Activated naive CD4-positive, alpha-beta T cell treated with anti-CD3 and anti-CD28 coated beads, Interleukin-2, amount 50 U/mL, for 16 hours (primary cell): ENCODE data around the gene NUP214.
"Not testable (repeated sequence)": the region's sequence is repeated elsewhere in the genome, so short reads cannot be mapped to it uniquely, and the experiment has no call there.

Experiments used
- DNase-seq: peaks from one replicate; pipeline ENCODE4 v3.0.0-alpha.2; 2020

Gene NUP214

GRCh38 chr9:131263701-131264100, 138.3 kb downstream of the NUP214 start:
- DNase-seq, result no peak

GRCh38 chr9:131264231-131264630, 138.8 kb downstream of the NUP214 start:
- peak; percentile 58 for DNase-seq

DNA sequence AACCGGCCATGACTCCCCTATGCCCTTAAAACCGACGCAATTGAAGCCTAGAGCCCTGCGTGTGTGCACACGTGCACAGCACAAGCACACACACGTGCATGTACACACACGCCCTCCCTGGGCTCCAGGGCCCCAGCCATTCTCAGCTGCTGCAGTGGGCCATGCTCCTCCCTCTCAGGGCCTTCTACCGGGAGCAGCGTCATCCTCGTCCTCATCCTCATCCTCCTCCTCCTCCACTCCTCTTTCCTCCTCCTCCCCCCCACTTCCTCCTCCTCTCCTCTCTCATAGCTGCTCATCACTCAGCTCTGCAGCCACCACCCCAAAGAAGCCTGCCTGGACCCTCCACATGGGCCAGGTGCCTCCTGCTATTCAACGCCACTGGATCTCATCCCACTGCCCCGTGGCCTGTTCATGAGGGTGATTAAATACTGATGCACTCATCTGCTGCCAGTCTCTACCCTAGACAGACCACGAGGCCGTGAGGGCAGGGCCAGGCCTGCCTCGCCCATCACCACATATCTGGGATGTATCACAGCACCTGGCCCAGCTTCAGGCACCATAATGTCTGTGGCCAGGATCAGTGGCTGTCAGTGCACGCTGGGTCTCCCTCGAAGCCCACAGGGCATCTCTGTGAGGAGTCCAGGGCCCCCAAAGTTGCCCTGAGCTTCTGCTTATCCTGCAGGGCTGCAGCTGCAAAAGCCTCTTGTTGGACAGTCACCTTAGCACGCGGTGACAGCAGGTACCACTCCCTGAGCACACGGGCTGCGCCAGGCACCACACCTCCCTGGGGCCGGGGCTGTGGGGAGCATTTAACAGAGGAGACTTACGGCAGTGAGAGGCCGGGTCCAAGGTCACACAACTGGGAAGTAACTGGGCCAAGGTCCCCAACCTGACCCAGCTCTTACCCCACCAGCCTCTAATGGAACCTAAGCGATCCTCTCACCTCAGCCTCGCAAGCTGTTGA, 141.2 kb downstream of the NUP214 start:
- peak; percentile 56 for DNase-seq

- DNase-seq, result peak; percentile 49
Measured at GRCh38 chr9:131270171-131271015, 145.0 kb downstream of the NUP214 start.

DNA sequence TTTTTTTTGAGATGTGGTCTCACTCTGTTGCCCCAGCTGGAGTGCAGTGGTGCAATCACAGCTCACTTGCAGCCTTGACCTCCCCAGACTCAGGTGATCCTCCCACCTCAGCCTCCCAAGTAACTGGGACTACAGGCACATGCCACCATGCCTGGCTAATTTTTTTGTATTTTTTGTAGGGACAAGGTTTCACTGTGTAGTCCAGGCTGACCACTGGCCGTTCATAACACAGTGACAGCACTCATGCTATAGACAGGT, 145.6 kb downstream of the NUP214 start:
- DNase-seq, result not testable (repeated sequence)

DNA sequence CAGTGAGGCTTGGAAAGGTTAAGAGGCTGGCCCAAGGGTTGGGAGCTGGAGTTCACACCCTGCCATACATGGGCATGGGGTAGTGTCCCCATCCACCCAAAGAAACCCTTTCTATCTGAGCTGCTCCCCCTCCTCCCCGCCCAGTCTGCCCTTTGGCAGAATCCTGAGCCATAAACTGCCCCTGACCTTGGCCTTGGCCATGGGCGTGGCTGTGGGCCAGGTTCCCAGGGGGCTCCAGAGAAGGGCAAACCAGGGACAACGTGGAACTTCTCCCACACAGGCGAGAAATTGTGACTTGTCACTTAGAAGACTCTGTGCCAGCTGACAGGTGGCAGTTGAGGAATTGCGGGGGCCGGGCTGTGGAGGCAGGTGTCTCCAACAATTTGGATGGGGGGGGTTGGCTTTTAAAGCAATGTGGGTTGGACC, 146.1 kb downstream of the NUP214 start:
- DNase-seq, result peak; percentile 41

DNA sequence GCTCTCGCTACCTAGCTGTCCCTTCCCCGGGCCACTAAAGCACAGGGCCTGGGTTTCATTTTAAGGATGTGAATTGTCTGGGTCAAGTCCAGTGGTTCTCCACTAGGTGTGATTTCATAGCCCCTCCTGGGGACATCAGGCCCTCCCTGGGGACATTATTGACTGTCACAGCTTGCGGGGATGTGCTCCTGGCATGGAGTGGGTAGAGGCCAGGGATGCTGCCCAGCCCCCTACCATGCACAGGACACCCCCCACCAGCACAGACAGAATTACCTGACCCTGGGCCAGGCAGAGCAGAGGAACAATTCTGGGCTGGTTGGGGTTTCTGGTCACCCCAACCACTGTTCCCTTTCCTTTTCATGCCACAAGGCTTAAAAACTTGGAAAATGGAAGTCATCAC, 146.8 kb downstream of the NUP214 start:
- no peak for DNase-seq

DNA sequence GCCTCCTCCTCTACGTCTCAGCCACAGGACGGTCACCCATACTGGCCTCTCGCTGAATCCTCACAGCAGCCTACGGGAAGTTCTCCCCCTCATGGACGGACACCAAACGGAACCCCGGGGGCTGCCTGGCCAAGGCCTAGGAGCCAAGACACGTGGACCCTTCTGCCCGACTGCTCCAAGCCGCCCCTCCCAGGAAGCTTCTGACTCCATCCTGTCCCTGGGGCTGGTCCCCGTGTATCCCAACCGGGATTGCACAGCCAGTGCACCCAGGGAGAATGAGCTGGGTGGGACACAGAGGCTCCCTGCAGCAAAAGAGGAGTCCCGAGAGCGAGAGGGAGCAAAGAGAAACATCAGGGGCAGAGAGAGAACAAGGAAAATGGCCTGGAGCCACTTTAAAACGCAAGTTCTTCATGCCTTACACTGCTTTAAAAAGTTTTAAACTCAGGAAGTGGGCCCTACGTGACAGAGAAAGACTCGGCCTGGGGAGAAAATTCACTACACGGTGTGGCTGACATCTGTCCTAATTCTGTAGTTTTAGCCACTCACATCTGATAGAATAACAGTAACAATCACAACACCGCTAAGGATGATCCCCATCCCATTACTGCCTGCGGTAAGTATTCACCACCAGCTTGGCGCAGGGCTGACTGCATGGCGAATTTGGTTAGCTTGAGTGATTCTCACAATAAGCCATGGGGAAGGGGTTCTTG, 147.9 kb downstream of the NUP214 start:
- DNase-seq, result no peak

DNA sequence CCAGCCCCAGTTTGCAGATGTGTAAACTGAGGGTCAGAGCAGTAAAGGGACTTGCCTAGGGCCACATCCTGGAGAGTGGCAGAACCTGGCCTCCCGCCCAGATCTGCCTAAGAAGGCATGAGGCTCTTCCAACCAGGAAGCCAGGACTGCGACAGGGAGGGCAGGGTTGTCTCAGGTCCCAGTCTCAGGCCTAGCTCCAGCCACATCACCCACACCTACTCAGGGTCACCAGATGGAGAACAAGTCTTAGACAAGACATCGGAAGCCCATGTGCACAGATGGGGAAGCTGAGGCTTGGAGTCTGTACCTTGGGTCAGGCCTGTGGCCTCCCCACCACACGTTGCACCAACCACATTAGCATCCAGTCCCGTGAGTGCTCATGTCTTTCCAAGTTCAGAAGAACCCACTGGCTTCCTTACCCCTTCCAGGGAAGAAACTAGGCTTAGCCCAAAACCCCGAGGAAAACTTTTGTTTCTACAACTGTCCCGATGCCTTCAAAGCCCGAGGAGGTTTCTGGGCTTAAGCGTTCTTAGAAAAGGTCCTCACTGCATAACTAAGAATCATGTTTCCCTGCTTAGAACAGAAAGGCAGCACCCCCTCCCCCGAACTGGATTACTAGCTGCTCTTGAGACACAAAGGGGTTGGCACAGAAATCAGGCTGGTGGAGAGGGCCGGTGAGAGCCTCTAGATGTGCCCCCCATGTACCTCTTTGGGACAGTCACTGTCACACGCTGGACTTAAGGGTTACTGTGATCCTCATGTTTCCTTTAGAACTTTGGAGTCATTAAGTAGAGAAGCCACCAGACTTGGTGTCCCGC, 148.7 kb downstream of the NUP214 start:
- DNase-seq, result no peak

DNA sequence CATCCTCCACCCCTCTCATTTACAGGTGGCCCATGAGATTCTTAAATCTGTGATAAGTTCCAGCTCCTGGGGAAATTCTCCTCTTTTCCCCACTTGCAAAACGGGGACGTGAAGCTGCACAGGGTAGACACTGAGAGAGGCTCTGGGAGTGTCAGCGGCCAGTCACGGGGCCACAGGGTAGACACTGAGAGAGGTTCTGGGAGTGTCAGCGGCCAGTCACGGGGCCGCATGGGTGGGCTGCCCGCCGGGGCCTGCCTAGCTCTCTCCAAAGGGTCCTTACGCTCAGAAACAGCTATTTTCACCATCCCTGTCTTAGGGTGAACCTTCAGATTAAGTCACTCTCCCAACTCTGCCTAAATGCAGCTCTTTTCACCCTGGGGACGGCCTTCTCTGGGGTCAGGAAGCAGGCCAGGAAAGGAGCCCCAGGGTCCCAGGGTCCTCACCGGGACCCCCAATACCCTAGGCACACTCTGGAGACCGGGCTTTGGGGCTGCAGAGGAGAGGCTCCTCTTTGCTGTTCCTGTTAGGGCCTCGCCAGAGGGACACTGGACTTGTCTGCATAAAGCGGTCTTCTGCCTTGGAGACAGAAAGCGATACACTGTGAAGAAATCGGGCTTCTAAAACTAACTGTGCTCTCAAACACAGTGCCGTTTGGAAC, 149.4 kb downstream of the NUP214 start:
- DNase-seq, result no peak

- no peak for DNase-seq
Measured at GRCh38 chr9:131275332-131276093, 150.1 kb downstream of the NUP214 start.

DNA sequence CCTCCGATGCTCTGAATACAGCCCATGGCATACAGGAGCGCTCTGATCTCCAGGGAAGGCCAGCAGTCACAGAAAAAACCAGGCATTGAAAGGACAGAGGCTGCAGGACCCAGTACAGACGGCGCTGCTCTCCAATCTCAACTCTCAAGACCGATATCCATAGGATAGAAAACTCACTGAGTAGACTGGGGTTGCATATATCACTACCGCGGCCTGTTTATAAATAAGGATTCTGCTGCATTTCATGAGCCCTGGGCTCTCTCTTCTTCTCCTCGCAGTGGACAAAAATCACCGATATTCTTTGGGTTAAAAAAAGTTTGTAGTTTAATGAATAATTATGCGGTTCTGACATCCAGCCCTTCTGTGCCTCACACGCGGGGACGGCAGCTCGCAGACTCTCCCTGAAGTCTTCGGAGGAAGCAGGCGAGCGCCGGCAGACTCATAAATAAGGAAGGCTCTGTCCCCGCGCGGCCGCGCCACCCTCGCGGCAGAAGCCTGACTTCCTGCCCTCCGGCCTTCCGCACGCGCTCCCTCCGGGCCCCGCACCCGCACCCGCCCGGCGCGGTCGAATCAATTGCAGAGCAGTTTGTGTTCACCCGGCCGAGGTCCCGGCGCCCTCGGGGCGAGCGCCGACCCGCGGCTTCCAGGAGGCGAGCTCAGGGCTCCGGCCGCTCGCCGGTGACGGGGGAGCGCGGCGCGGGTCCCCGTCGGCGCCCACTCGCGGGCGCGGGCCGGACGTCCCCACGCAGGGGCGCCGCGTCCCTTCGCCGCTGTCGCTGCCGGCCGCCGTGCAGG, 150.9 kb downstream of the NUP214 start, which contains the start of gene FAM78A:
Gene FAM78A, minus strand, starts transcription at position 417 of the 795 bp plus-strand sequence. Its CDS starts 331 bp downstream, at position 86.
- DNase-seq, result peak; percentile 57

DNA sequence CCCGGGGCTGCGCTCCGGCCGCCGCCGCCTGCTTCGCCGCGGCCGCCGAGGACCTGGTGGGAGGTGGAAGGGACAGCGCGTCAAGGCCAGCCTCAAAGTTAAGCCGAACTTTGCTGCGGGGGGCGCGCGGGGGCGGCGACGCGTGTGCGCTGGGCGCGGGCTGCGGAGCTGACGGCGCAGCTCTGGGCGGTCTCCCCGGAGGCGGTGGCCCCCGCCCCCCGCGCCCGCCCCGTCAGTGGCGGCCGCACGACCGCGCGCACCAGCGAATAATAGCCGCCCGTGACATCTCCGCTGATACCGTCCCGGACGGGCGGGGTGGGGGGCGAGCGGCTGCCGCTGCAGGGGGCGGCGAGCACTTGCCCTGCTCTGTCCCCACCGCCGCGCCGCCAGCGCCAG, 151.5 kb downstream of the NUP214 start:
- peak; percentile 51 for DNase-seq

DNA sequence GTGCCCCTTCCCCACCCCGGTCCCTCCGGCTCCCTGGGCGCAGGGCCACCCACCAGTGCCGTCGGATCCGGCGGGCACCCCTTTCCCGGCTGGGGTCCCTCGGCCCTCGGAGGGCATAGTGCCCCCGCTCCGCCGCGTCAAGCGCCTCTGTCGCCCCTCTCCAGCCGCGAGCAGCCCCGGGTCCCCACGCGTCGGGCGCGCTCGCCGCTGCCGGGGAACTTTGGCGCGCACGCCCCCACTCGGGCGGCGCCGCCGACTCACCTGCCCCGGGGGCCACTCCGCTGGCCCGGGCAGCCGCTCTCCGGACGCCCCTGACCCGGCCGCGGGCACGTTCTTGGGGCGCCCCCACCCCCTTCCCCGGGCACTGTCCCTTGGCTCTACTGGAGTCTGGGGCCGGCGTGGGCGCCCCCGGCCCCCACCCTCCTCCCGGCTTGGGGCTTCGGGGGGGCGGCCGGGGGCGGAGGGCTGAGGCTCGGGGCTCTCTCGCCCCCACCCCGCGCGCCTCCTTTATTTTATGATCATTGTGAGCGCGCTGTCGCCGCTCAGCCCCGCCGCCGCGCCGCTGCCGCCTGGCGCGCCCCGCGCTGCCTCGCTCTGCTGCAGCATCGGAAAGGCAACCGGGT, 152.0 kb downstream of the NUP214 start:
- peak; percentile 42 for DNase-seq

DNA sequence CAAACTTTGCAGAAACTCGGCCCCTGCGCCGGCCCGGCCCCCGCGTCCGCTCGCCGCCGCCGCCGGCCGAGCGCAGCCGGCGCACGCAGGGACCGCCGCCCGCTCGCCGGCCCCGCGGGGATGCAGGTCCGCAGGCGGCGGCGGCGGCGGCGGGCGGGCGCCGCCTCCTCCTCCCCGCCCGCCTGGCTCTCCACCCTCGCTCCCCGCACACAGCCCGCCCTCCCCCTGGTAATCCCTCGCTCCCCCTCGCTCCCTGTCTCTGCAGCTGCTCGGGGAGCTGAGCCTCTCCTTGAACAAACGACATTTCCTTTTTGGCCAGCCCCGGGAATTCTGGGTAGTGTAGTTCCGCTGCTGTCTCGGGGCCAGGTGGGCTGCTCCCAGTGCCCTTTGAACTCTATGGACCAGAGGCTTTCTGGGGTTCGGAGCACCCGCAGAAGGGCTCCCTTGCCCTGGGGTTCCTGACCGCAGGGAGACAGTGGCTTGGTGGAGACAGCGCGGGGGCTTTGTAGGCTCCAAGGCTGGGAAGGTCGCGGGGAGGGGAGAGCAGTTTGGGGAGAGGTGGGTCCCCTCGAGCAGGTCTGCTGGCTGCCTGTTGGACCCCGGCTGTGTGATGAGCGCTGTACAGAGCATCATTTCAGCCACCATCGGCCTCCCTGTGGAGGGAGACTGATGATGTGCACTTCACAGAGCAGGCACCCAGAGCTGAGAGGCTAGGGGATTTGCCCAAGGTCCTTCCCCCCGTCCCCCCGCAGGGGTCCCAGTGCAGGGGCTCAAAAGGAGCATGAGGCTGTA, 152.7 kb downstream of the NUP214 start:
- peak; percentile 75 for DNase-seq

- DNase-seq, result no peak
Measured at GRCh38 chr9:131278702-131279111, 153.3 kb downstream of the NUP214 start.

DNA sequence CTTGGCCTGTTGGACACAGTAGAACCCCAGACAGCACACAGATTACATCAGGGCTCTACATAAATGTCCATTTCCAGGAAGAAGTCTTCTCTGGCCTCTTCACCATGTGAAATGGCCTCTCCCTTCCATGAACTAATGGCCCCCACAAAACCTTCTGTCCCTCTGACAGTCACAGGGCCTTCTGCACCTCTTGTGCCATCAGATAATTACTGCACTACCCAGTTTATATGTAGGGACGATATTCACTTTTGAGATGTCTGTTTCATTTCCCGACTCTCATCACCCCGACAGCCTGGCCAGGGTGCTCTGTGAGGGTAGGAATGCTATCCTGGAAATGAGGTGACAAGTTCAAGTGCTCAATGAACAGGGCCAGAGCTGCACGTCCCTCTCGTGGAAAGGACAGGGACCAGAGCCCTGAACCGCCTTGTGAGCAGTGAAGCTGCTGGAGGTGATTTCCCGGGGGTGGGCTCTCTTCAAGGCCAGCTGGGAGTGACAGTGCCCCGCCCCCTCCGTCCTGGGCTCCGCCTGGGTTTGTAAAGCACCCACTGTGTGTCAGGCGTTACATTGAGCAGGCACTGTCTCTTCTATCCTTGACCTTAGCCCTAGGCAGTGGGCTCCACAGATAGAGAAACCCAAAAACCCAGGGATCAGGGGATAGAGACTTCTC, 153.9 kb downstream of the NUP214 start:
- DNase-seq, result no peak
